ENCODE results near the gene ID2. TPM values are rescaled to one million over a fixed set of nuclear protein-coding genes. Genes with fewer than 3 reads are reported as not detected.

The ID2 gene
- total and polyA plus RNA-seq, 2 donors (not counting 1 experiment from before 2014, with no cell fraction given): 15.0 to 25.9 TPM

DNA sequence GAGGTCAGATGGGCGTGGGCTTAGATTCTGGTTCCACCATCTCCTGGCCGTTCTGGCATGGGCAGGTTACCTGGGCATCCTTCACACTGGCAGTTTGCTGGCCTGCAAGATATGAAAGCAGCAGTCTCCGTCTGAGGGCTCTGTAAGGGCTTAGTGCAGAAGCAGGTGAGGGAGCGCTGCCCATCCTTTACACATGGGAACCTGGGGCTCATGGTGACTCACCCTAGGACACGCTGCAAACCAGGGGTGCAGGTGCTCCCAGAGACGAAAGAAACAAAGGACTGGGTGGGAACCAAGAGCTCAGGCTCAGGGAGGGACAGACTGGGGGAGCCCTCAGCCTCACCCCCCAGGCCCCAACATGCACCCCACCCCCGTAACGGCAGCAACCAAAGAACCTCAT is 10.7 kb upstream of the ID2 start:
- ATAC-seq (ENCODE audit: low read depth) (no peak), DNase-seq (no peak)
- Histone ChIP-seq H3K27me3 (replicated peaks in 1 of 4; ENCODE audit: control extremely low read depth in 1 of 4, control insufficient read depth in 3 of 4, insufficient read depth in 4 of 4, low read length in 3 of 4) (peaks cover 0 to 42% (median 20%) of the 10 kb centered on the region in 4 experiments), H3K4me1 (ENCODE audit: control insufficient read depth in 2 of 2, insufficient read depth in 2 of 2, low read length in 2 of 2) (peaks cover 0 to 3% of the 10 kb centered on the region in 2 donors), H3K9me3 (ENCODE audit: control extremely low read depth in 1 of 3, control insufficient read depth in 2 of 3, insufficient read depth in 1 of 3, low read length in 2 of 3) (peaks cover 5 to 26% (median 20%) of the 10 kb centered on the region in 3 donors), H3K79me2 (ENCODE audit: control insufficient read depth, insufficient read depth, low read length) (no peaks in the 10 kb centered on the region), H4K20me1 (ENCODE audit: control insufficient read depth, insufficient read depth, low read length, poor library complexity, severe bottlenecking) (no peaks in the 10 kb centered on the region), H3K27ac (ENCODE audit: low read length in 2 of 2) (no peak overlapping the region), H3K36me3 (replicated peaks in 1 of 2; ENCODE audit: control extremely low read depth in 1 of 2, control insufficient read depth in 1 of 2, extremely low read depth in 1 of 2, insufficient read depth in 2 of 2, low read length in 1 of 2) (no peaks in the 10 kb centered on the region), H3K9ac (ENCODE audit: low read length) (no peak overlapping the region), H3K4me3 (ENCODE audit: control extremely low read depth in 1 of 5, extremely low read depth in 1 of 5, insufficient read depth in 1 of 5, low read depth in 2 of 5, low read length in 4 of 5) (no peak overlapping the region), H2AFZ (ENCODE audit: insufficient read depth, low read depth, low read length, poor library complexity, severe bottlenecking) (no peak overlapping the region), H3K4me2 (replicated peaks; ENCODE audit: low read depth, low read length, poor library complexity, severe bottlenecking) (no peak overlapping the region)
- H3K27me3 Mint-ChIP-seq: peaks cover 43% of the 10 kb centered on the region
- no peak overlapping the region for H3K27ac Mint-ChIP-seq
- H3K4me1 Mint-ChIP-seq: no peaks in the 10 kb centered on the region
- intact Hi-C loops (cut with micrococcal nuclease): no loop called here
- WGBS (ENCODE audit: insufficient coverage): 95% methylated on average over 7 of the region's 8 CpGs
- no peak for TF ChIP-seq EZH2 (IDR thresholded peaks at IDR 0.05; ENCODE audit: borderline replicate concordance, insufficient read depth, low read depth, low read length, poor library complexity, severe bottlenecking)
- TF ChIP-seq, protein P1, sequence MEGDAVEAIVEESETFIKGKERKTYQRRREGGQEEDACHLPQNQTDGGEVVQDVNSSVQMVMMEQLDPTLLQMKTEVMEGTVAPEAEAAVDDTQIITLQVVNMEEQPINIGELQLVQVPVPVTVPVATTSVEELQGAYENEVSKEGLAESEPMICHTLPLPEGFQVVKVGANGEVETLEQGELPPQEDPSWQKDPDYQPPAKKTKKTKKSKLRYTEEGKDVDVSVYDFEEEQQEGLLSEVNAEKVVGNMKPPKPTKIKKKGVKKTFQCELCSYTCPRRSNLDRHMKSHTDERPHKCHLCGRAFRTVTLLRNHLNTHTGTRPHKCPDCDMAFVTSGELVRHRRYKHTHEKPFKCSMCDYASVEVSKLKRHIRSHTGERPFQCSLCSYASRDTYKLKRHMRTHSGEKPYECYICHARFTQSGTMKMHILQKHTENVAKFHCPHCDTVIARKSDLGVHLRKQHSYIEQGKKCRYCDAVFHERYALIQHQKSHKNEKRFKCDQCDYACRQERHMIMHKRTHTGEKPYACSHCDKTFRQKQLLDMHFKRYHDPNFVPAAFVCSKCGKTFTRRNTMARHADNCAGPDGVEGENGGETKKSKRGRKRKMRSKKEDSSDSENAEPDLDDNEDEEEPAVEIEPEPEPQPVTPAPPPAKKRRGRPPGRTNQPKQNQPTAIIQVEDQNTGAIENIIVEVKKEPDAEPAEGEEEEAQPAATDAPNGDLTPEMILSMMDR (IDR thresholded peaks at IDR 0.05): no peak
- CTCF ChIA-PET: no interaction called here
- H3K9me3 Mint-ChIP-seq (ENCODE audit: insufficient read depth): peaks cover 3% of the 10 kb centered on the region
- H3K4me3 Mint-ChIP-seq: no peak overlapping the region
- POLR2A ChIA-PET: no interaction called here

- H3K4me3 Mint-ChIP-seq: no peak overlapping the region
- ATAC-seq (ENCODE audit: low read depth): no peak
- Histone ChIP-seq H4K20me1 (ENCODE audit: control insufficient read depth, insufficient read depth, low read length, poor library complexity, severe bottlenecking) (no peaks in the 10 kb centered on the region), H3K79me2 (ENCODE audit: control insufficient read depth, insufficient read depth, low read length) (no peaks in the 10 kb centered on the region), H3K36me3 (replicated peaks in 1 of 2; ENCODE audit: control extremely low read depth in 1 of 2, control insufficient read depth in 1 of 2, extremely low read depth in 1 of 2, insufficient read depth in 2 of 2, low read length in 1 of 2) (no peaks in the 10 kb centered on the region), H3K27me3 (replicated peaks in 1 of 4; ENCODE audit: control extremely low read depth in 1 of 4, control insufficient read depth in 3 of 4, insufficient read depth in 4 of 4, low read length in 3 of 4) (peaks cover 0 to 49% (median 24%) of the 10 kb centered on the region in 4 experiments), H3K27ac (ENCODE audit: low read length in 2 of 2) (no peak overlapping the region), H2AFZ (ENCODE audit: insufficient read depth, low read depth, low read length, poor library complexity, severe bottlenecking) (no peak overlapping the region), H3K4me3 (ENCODE audit: control extremely low read depth in 1 of 5, extremely low read depth in 1 of 5, insufficient read depth in 1 of 5, low read depth in 2 of 5, low read length in 4 of 5) (no peak overlapping the region), H3K9ac (ENCODE audit: low read length) (no peak overlapping the region), H3K9me3 (ENCODE audit: control extremely low read depth in 1 of 3, control insufficient read depth in 2 of 3, insufficient read depth in 1 of 3, low read length in 2 of 3) (peaks cover 5 to 32% (median 21%) of the 10 kb centered on the region in 3 donors), H3K4me1 (ENCODE audit: control insufficient read depth in 2 of 2, insufficient read depth in 2 of 2, low read length in 2 of 2) (peaks cover 6 to 9% of the 10 kb centered on the region in 2 donors), H3K4me2 (replicated peaks; ENCODE audit: low read depth, low read length, poor library complexity, severe bottlenecking) (no peak overlapping the region)
- CTCF ChIA-PET: interaction anchor here (2.1 kb wide), 1 partner anchor 10 kb away, joined by 7 read pairs; the partner anchor contains the start of gene ID2
- POLR2A ChIA-PET: no interaction called here
- intact Hi-C loops (cut with micrococcal nuclease): no loop called here
- no CpG with 5 or more reads among the region's 3 CpGs for WGBS (ENCODE audit: insufficient coverage)
- H3K27me3 Mint-ChIP-seq: peaks cover 43% of the 10 kb centered on the region
- no peak for TF ChIP-seq EZH2 (IDR thresholded peaks at IDR 0.05; ENCODE audit: borderline replicate concordance, insufficient read depth, low read depth, low read length, poor library complexity, severe bottlenecking)
- TF ChIP-seq, protein P1 (IDR thresholded peaks at IDR 0.05): no peak
- H3K4me1 Mint-ChIP-seq: no peaks in the 10 kb centered on the region
- H3K27ac Mint-ChIP-seq: no peak overlapping the region
- H3K9me3 Mint-ChIP-seq (ENCODE audit: insufficient read depth): peaks cover 3% of the 10 kb centered on the region
- no peak for DNase-seq
These were observed 10.1 kb upstream of the ID2 start for GRCh38 chr2:8671802-8672201.

All from B cell (primary cell).